ENCODE measurements around the gene RALGAPA2.

- no peak for TF ChIP-seq CTCF (IDR thresholded peaks at IDR 0.05)
- no peak for TF ChIP-seq EZH2phosphoT487 (IDR thresholded peaks at IDR 0.05; ENCODE audit: borderline replicate concordance, low read depth)
- TF ChIP-seq TCF12 (IDR thresholded peaks at IDR 0.05) = no peak
- no peak for TF ChIP-seq NRF1 (IDR thresholded peaks at IDR 0.05; ENCODE audit: low read depth, low read length)
- no peak for TF ChIP-seq ZBTB33 (IDR thresholded peaks at IDR 0.05; ENCODE audit: borderline replicate concordance, low read depth)
- TF ChIP-seq POLR2AphosphoS5 (IDR thresholded peaks at IDR 0.05; ENCODE audit: low read depth, low read length) = no peak
- no peak for TF ChIP-seq GABPA (IDR thresholded peaks at IDR 0.05; ENCODE audit: low read depth)
Measured at GRCh38 chr20:20521736-20522135, 190.7 kb downstream of the RALGAPA2 start.
